HG02970 (cell line): Measurements from ENCODE around the gene RFX8.

ENCODE experiments used
- ATAC-seq: cut with Tn5 transposase; IDR thresholded peaks from one replicate; pipeline ENCODE4 v1.9.1; 2021; ENCODE audit warnings: mild to moderate bottlenecking, moderate library complexity, moderate number of reproducible peaks; ENCODE audit not compliant: unreplicated experiment, low FRiP score

Gene RFX8

DNA sequence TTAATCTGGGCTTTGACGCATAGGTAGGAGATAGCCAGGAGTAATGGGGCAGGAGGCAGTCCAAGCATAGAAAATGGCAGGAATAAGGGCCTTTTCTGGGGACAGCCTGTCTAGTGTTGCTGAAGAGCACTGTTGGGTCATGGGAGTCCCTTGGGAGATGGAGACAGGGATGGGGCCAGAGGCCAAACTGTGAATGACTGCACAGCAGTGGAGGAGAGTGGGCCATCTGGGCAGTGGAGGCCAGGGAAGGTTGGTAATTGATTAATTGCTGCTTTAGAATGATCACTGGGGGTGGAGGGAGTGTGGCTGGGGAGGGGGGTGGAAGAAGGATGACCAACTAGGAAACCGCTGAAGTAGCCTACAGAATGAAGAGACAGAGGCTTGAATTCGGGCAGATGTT is 59.0 kb downstream of the RFX8 start:
- no peak for ATAC-seq

DNA sequence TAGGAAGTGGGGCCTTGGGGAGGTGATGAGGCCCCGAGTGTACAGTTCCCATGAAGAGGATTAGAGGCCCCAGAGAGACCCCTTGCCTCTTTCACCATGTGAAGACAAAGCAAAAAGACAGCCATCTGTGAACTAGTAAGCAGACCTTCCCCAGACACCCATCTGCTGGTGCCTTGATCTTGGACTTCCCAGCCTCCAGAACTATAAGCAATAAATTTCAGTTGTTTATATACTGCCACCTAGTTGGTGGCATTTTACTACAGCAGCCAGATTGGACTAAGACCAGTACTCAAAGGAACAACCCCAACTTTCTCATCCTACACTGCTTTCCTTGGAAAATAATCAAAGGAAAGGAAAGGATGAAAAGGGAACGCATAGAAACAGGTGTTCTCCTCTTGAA is 59.7 kb downstream of the RFX8 start:
- ATAC-seq: no peak

DNA sequence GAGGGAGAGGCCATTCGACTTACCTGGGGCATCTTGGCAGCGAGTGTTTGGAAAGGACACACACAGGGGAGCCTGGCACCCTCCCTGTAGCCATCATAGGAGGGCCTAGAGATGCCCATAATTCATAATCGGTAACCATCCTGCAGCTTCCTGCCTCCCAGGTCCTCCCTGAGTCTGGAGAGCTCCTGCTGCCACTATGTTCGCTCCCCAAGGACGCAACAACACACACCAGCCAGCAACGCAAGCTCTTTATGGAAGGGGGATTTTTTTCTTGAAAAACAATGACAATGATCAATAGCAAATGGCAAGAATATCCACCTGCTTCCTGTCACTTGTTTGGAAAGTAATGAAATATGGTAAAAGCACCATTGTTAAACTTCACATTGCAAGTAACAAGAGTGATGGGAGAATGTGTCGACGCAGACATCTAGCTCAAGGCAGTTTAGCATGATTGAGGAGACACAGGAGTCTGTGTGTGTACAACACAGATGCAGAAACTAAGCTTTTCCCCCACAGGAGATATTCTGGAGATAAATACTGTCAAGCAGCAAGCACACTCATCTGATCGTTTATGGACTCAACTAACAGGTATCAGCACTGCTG is 62.7 kb downstream of the RFX8 start:
- no peak for ATAC-seq

DNA sequence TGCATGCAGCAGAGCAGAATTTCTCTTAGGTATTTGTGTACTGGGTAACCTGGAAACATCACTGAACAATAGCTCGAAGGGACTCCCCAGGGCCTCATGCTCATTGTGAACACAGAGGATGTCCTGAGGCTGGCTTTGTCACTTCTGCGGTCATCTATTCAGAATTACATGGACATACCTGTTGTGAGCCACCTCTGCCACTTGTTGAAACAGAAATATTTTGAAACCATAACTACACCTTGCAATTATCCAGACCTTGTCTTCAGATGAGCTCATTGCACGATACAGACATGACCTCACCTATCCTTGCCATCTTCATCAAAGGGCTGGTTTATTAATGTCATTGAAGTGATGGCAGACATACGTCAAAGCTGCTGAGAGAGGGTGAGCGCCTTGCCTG is 64.2 kb downstream of the RFX8 start:
- no peak for ATAC-seq

DNA sequence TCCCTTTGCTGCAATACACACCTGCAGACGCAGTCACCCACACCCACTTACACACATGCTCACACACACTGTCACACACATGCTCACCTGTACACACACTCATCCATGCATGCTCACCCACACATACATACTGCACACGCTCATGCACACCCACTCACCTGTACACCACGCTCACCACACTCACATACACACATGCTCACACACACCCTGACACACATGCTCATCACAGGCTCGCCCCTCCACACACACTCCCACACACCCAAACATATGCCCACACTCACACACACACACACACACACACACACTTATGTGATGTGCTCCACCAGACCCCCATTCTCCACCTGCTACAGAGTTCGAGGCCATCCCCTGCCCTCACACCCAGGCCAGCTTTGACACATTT is 64.8 kb downstream of the RFX8 start:
- ATAC-seq: no peak

DNA sequence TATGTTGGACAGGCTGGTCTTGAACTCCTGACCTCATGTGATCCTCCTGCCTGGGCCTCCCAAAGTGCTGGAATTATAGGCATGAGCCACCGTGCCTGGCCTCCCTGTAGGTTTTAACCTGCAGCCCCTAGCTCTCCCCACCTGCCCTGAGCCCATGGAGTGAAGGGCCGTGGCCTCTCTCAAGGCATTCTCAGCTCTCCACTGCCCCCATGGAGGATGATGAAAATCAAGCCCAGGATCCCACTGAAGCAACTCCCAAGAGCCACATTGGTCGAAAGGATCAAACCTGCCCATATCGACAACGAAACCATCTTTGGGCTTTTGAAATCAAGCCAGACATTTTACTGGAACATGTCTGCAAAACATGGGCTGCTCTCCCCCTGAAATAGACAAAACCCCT is 65.2 kb downstream of the RFX8 start:
- ATAC-seq: no peak

DNA sequence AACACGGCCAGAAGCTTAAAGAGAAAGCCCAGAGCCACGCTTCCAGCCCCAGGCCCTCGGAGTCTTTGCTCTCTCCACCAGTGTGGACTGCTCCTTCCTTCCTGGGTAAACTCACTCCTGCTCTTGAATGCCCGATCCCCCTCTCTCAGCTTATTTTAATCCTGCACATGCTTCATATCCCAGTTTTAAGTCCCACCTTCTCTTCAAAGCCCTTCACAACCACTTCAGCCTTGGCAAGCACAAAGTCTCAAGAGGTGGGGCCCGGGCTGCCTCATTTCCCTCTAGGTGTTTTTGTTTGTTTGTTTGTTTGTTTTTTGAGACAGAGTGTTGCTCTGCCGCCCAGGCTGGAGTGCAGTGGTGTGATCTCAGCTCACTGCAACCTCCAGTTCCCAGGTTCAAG is 66.0 kb downstream of the RFX8 start:
- ATAC-seq: no peak

DNA sequence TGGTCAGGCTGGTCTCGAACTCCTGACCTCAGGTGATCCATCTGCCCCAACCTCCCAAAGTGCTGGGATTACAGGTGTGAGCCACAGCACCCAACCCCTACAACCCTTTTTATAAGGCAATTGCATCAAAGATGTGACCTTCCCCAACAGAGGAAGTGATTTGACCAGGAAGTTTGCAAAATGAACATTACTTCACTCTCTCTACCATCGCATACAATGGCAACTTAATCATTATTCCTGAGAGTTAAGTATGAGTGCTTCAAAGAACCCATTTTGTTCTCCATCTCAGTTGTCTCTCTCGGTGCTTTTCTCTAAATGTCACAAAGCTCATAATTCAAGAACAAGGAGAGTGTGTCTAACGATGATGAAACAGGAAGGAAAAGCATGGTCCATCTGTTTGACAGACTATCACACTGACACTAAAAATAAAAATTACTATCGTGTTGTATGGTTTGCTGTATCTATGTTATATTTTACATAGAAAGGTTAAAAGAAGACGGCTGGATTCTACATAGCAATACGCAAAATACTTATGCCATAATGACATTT is 69.5 kb downstream of the RFX8 start:
- no peak for ATAC-seq

DNA sequence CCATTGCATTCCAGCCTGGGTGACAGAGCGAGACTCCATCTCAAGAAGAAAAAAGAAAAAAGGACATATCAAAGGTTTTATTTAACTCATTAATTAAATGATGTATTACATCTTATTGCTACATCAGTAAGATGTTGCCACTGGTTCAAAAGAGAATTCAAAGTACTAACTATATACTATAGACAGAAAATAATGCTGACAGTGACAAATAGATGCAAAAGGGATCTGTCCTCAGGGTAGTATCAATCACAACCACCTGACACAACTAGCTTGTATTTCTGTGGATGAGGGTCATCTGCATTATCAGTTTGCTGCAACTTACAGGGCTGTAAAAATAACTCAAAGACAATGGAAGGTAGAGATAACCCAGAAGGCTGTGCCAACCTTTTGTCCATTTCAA is 71.2 kb downstream of the RFX8 start:
- ATAC-seq: no peak

DNA sequence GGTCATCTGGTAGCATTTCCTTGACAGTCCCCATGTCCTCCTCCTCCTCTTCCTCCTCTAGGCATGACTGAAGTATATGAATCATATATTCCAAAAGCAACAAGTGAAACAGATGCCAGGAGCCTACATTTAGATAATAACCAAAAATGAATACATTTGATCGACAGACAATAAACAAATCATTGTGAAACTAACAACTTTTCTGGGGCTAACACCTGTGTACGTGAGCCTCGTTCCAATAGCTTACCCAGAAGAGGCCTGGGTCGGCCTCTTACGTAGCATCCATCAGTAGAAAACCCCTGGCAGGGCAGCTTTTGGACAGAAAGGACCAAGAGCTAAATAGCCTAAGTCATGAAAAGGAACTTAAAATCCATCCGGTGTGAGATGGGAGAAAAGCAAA is 72.3 kb downstream of the RFX8 start:
- ATAC-seq: no peak

DNA sequence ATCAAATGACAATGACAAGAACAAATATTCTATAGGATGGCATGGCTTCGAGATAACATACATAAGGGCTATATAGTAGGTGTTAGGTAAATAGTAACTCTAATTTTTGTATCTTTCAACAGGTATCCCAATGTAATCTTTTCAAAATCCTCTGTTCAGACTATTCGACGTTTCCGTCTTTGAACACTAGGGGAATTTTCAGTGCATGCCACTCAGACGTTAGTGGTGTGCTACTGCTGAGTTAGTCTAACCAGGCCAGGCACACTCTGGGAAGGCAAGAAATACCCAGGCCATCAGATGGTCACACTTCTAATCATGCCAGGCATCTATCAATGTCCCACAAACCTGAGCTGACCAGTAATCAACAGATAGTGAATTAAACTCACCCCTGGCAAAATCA is 73.0 kb downstream of the RFX8 start:
- no peak for ATAC-seq

DNA sequence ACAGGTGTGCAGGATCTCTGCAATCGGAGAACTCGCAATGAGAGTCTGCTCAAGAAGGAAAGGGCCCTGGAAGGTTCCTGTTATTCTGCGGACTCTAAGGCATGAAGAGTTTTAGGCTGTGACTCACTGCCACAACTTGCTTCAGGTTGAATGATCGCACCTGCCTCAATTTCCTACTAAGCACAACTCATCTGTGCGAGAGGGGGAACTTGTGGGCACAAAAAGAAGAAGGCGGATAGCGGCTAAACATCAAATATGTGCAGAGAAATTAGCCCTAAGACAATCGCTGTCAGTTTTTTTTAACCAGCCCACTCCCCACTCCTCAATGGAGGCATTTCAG is 73.6 kb downstream of the RFX8 start:
- no peak for ATAC-seq

DNA sequence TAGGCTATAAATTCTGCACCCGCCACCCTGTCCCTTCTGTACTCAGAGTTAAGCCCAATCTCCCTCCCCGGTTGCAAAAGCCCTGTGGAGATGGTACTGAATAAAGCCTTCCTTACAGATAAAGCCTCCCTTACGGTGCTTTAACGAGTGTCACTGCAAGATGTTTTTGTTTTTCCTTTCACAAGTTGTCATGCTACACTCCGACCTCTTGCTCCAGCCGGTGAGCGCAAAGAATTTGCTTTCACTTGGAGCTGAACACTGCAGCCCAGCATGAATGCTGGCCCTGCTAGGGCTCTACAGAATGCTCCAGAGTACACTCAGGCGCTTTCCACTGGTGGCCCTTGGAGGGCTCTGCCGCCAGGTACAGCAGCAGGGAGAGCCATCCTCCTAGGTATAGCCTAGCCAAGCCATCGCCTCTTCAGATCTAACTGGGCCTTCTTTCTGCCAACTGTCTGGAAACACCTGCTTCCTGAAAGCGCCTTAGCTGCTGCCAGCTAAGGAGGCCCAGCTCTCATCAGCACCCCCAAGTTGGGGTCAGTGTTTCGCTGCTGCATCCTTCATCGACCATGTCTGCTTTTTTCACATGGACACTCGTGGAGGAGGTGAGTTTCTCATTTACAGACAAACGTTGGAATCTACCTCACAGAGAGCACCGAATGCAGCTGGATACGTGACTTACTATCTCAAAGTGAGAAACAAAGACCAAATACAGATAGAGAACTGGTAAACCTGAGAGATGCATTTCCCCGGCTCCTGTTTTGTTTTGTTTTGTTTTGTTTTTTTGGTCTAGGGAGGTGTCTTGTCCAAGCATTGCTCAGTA is 74.2 kb downstream of the RFX8 start:
- ATAC-seq: no peak

DNA sequence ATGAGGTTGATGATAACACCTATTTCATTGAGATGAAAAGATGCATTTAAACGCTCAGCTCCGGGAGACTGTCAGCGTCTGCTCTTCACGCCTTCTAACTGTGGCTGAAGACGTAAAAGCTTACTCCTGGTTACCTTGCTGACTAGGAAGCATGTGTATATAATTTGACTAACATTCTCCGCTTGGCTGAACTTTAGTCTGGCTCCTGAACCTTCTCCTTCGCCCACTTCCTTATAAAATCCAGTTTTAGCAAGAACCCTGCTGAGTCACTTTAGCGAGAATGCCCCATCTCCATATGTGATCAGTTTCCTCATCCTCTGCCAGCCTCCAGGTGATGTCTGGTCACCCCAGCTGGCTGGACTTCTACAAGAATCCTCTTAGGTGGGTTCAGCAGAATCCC is 74.9 kb downstream of the RFX8 start:
- no peak for ATAC-seq

DNA sequence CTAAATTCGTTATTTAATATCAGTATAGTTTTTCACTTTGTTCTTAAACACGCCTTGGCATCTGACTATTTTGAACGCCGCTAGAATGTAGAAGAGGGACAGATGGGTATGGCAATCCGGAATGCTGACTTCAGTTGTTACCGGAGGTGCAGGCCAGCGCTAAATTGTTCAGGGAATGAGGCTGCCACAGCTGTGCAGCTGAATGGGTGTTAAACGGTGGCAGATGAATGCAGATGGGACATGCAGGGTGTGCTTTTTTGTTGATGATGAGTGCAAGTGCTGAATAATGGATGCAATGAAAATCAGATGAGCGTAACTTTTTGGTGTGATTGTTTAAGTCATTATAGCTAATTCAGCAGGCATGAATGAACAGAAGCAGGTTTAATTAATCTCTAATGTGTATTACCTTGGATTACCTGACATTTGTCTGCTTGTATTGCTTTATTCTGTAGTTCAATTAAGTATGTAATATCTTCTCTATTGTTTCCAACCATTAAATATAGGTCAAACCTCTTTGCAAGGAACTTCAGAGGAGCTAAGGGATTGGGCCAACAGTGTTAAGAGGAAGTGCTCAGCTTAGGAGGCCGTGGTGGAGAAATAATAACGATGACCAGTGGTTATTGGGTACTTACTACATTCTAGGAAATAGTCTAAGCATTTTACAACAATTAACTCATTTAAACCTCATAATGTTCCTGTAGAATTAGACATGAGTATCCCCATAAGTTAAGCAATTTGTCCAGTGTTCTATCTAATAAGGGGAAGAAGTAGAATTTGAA is 75.7 kb downstream of the RFX8 start:
- no peak for ATAC-seq

DNA sequence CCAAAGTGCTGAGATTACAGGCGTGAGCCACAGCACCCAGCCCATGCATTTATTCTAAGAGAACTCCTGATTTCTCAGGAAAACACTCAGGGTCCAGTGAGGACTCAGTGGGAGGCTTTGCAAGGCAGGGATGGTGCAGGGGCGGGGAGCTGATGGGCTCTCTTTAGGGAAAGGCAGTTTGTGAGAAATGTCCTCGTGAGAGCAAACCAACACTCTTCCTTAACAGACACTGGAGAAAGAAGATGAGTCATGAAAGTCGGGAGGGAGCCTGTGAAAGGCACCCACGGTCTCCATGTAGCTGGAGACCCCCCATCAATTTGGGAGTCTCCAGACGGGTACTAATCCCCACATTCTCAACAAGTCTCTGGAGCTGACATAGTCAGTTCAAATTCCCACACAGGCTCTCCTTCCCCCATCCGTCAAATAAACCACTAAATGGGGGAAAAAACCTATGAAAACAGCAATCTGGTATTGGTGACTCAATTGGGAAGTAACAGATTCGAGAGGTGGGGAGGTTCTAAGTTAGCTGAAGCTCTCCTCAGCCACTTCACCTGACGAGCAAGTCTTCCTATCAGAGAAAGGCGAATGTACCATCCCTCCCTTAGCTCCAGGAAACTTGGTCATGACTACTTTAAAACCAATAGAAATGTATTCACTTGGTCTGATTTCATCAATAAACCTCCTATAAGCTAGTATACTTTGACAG is 76.6 kb downstream of the RFX8 start:
- ATAC-seq: no peak

DNA sequence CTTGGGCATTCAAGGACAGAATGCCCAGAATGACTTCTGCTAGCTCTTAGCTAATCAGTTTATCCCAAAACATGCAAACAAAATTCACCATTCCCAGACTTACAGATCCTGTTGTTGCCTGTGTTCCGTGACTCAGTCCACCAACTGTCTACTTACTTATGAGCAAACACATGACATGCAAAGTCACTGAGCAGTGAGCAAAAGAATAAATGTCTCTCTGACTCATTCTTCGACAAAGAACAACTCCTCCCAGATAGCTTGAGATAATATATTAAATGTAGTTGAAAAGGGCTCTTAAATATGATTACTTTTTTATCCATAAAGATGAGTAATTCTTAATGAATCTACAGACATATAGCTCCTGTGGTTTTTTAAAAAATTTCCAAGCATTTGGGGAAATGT is 78.6 kb downstream of the RFX8 start:
- no peak for ATAC-seq

DNA sequence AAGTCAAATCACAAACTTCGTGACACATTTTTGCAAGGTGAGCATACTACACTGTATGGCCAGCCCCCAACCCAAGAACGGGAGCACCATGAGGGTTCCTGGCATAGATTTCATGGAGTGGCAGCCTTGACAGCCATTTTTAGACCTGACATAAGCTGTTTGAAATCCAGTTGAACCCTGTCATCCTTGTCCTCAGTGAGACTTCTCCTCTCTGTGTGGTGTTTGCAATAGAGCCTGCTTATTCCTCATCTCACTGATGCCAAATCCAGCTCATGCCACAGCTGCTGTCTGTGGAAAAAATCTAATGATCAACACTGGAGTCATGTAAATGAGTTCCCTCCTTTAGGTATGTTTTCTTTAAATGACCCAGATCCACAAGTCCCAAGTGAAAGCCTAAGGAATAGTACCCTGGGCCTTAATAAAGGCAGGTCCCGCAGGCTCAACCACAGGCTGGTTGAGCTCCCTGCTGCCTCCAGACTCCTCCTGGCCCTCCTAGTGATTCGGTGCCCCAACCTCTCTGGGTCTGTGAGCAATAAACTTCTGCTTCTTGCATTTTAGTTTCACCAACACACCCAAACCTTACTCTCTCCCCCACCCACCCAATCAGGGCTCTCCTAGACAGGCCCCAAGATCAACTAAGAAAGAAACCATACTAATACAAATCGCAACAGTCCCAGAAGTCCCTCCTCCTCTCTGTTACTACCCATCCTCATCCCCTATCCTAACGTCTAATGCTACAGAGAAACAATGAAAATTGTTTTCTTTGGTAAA is 79.2 kb downstream of the RFX8 start:
- no peak for ATAC-seq

DNA sequence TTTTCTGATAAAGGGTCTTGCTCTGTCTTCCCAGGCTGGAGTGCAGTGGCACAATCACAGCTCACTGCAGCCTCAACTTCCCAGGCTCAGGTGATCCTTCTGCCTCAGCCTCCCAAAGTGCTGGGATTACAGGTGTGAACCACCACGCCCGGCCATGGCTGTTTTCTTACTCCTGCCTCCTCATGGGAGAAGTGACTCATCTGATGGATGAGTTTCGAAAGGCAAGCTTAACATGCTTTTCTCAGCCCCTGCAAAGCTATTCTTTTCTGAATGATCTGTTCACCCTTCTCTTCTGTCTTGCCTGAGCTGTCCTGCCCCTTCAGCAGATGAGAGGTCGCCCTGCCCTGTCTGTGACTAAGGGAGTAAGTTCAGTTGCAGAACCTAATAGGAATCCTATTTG is 86.7 kb downstream of the RFX8 start:
- ATAC-seq: no peak

DNA sequence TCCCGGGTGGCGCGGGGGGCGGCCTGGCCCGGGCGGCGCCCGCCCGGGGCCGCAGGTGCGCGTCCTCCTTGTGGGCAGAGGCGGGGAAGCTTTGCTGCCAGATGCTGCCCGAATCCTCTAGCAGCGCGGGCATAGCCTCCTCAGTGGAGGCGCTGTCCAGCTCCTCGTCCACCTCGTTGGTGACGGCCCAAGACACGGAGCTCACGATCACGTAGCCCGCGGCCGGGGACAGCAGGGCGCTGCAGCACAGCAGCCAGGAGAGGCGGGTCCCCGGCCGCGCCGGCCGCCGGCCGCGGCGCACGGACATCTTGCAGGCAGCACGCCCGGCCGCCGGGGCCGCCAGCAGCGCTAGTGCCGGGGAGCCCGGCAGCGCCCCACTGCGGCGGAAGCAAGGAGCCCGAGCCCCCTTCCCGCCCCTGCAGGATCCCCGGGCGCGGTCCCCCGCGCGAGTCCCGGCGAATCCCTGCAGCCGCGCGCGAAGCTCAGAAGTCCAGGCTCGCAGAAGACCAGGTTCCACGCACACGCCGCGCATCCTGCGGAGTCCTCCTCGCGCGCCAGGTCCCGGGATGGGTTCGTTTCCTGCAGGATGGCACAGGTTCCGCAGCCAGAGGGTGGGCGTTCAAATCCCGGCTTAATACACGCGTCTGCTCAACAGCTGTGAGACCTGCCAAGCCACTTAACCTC is 87.6 kb downstream of the RFX8 start, which contains the start of gene CREG2:
Gene CREG2 (minus strand): TSS at position 353 of the 684 bp plus-strand sequence. CDS start 46 bp downstream, at position 307.
- no peak for ATAC-seq
